HepG2 (cell line): ENCODE measurements around the gene CEP164.

Experiments
- BHLHE40 ChIP-seq: IDR thresholded peaks from 2 replicates; pipeline ENCODE4 v1.6.1; 2011; ENCODE audit warnings: low read length, improper control_type of control experiment
- HNRNPK ChIP-seq: fragments of 200-400 bp; formaldehyde crosslinking; IDR thresholded peaks from 2 replicates; pipeline ENCODE4 v1.6.1; 2018; ENCODE audit warnings: low read length, low read depth, moderate library complexity, mild to moderate bottlenecking; ENCODE audit not compliant: poor library complexity, severe bottlenecking
- RELA ChIP-seq: sonication (generic); formaldehyde crosslinking; IDR thresholded peaks from 2 replicates; pipeline ENCODE4 v1.4.0; 2020; ENCODE audit warnings: missing genetic modification reagents
- RFX5 ChIP-seq: IDR thresholded peaks from 2 replicates; pipeline ENCODE4 v1.6.1; 2011; ENCODE audit warnings: low read depth, low read length, improper control_type of control experiment
- SNAPC2 ChIP-seq: sonication (generic); formaldehyde crosslinking; IDR thresholded peaks from 2 replicates; pipeline ENCODE4 v1.8.1; 2022; ENCODE audit warnings: mild to moderate bottlenecking, missing genetic modification reagents
- YY1 ChIP-seq: IDR thresholded peaks from 2 replicates; pipeline ENCODE4 v1.6.1; 2011; ENCODE audit warnings: low read length, low read depth, moderate library complexity, mild to moderate bottlenecking; ENCODE audit not compliant: insufficient read depth, insufficient replicate concordance
- ZMYM2 ChIP-seq: sonication (generic); formaldehyde crosslinking; IDR thresholded peaks from 2 replicates; pipeline ENCODE4 v1.8.0; 2022; ENCODE audit warnings: mild to moderate bottlenecking, missing genetic modification reagents
- ZNF121 ChIP-seq: sonication (generic); formaldehyde crosslinking; IDR thresholded peaks from 2 replicates; pipeline ENCODE4 v1.5.0; 2020; ENCODE audit warnings: mild to moderate bottlenecking, missing genetic modification reagents
- ZNF292 ChIP-seq: sonication (generic); formaldehyde crosslinking; IDR thresholded peaks from 2 replicates; pipeline ENCODE4 v1.8.1; 2022; ENCODE audit warnings: mild to moderate bottlenecking, low read depth, missing genetic modification reagents, borderline replicate concordance
- ZNF329 ChIP-seq: sonication (generic); formaldehyde crosslinking; IDR thresholded peaks from 2 replicates; pipeline ENCODE4 v1.9.0; 2021; ENCODE audit warnings: low read depth, mild to moderate bottlenecking, missing genetic modification reagents
- TF ChIP-seq, protein P1 (sequence below): sonication (generic); formaldehyde crosslinking; IDR thresholded peaks from 2 replicates; pipeline ENCODE4 v1.8.1; 2022; ENCODE audit warnings: low read depth, mild to moderate bottlenecking, missing genetic modification reagents
- TF ChIP-seq, protein P2 (sequence below): sonication (generic); formaldehyde crosslinking; IDR thresholded peaks from 2 replicates; pipeline ENCODE4 v1.8.1; 2023; ENCODE audit warnings: mild to moderate bottlenecking, missing genetic modification reagents, borderline replicate concordance
- TF ChIP-seq, protein P3 (sequence below): sonication (generic); formaldehyde crosslinking; IDR thresholded peaks from 2 replicates; pipeline ENCODE4 v1.4.0; 2020; ENCODE audit warnings: low read depth, mild to moderate bottlenecking, missing genetic modification reagents
- TF ChIP-seq, protein P4 (sequence below): sonication (generic); formaldehyde crosslinking; IDR thresholded peaks from 2 replicates; pipeline ENCODE4 v1.4.0; 2020; ENCODE audit warnings: missing genetic modification reagents, borderline replicate concordance

DNA sequence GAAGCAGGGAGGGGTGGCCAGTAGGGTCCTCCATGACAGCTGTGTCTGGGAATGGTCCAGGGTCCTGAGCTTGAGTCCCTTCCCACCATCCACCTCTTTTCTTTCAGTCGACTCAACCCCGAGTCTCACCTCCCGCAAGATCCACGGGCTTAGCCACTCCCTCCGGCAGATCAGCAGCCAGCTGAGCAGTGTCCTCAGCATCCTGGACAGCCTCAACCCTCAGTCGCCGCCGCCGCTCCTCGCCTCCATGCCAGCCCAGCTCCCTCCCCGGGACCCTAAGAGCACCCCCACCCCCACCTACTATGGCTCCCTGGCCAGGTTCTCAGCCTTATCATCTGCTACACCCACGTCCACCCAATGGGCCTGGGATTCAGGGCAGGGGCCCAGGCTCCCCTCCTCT lies 81.9 kb downstream of the CEP164 start:
- TF ChIP-seq RELA (no peak), BHLHE40 (no peak), ZNF121 (CRISPR knock-in tag) (no peak), RFX5 (no peak), ZNF329 (no peak), SNAPC2 (CRISPR knock-in tag) (no peak), ZNF292 (CRISPR knock-in tag) (no peak), YY1 (no peak), ZMYM2 (CRISPR knock-in tag) (no peak), HNRNPK (no peak)
- TF ChIP-seq, protein P1, sequence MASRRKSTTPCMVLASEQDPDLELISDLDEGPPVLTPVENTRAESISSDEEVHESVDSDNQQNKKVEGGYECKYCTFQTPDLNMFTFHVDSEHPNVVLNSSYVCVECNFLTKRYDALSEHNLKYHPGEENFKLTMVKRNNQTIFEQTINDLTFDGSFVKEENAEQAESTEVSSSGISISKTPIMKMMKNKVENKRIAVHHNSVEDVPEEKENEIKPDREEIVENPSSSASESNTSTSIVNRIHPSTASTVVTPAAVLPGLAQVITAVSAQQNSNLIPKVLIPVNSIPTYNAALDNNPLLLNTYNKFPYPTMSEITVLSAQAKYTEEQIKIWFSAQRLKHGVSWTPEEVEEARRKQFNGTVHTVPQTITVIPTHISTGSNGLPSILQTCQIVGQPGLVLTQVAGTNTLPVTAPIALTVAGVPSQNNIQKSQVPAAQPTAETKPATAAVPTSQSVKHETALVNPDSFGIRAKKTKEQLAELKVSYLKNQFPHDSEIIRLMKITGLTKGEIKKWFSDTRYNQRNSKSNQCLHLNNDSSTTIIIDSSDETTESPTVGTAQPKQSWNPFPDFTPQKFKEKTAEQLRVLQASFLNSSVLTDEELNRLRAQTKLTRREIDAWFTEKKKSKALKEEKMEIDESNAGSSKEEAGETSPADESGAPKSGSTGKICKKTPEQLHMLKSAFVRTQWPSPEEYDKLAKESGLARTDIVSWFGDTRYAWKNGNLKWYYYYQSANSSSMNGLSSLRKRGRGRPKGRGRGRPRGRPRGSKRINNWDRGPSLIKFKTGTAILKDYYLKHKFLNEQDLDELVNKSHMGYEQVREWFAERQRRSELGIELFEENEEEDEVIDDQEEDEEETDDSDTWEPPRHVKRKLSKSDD (CRISPR knock-in tag): no peak
- TF ChIP-seq, protein P2, sequence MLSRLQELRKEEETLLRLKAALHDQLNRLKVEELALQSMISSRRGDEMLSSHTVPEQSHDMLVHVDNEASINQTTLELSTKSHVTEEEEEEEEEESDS: no peak
- TF ChIP-seq, protein P3, sequence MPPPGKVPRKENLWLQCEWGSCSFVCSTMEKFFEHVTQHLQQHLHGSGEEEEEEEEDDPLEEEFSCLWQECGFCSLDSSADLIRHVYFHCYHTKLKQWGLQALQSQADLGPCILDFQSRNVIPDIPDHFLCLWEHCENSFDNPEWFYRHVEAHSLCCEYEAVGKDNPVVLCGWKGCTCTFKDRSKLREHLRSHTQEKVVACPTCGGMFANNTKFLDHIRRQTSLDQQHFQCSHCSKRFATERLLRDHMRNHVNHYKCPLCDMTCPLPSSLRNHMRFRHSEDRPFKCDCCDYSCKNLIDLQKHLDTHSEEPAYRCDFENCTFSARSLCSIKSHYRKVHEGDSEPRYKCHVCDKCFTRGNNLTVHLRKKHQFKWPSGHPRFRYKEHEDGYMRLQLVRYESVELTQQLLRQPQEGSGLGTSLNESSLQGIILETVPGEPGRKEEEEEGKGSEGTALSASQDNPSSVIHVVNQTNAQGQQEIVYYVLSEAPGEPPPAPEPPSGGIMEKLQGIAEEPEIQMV (CRISPR knock-in tag): no peak
- TF ChIP-seq, protein P4, sequence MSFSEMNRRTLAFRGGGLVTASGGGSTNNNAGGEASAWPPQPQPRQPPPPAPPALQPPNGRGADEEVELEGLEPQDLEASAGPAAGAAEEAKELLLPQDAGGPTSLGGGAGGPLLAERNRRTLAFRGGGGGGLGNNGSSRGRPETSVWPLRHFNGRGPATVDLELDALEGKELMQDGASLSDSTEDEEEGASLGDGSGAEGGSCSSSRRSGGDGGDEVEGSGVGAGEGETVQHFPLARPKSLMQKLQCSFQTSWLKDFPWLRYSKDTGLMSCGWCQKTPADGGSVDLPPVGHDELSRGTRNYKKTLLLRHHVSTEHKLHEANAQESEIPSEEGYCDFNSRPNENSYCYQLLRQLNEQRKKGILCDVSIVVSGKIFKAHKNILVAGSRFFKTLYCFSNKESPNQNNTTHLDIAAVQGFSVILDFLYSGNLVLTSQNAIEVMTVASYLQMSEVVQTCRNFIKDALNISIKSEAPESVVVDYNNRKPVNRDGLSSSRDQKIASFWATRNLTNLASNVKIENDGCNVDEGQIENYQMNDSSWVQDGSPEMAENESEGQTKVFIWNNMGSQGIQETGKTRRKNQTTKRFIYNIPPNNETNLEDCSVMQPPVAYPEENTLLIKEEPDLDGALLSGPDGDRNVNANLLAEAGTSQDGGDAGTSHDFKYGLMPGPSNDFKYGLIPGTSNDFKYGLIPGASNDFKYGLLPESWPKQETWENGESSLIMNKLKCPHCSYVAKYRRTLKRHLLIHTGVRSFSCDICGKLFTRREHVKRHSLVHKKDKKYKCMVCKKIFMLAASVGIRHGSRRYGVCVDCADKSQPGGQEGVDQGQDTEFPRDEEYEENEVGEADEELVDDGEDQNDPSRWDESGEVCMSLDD (CRISPR knock-in tag): no peak
